Mesendoderm (in vitro differentiated cells): ENCODE results near the gene ARSB.

Experiments
- DNase-seq: peaks from one replicate; pipeline ENCODE4 v3.0.0; 2013
- H2AK5ac ChIP-seq: 2 replicates; pipeline ENCODE4 v1.6.1; 2013; ENCODE audit warnings: low read length, inconsistent platforms
- H2BK120ac ChIP-seq: 2 replicates; pipeline ENCODE4 v1.6.1; 2013; ENCODE audit warnings: low read depth, mild to moderate bottlenecking, low read length, moderate library complexity, mixed read lengths
- H2BK15ac ChIP-seq: replicated peaks from 2 replicates; pipeline ENCODE4 v1.6.1; 2013; ENCODE audit warnings: low read depth, mild to moderate bottlenecking, moderate library complexity
- H2BK5ac ChIP-seq: 2 replicates; pipeline ENCODE4 v1.6.1; 2013; ENCODE audit warnings: low read length, inconsistent platforms
- H3K18ac ChIP-seq: 2 replicates; pipeline ENCODE4 v1.6.1; 2013; ENCODE audit warnings: mild to moderate bottlenecking, low read length, mixed read lengths
- H3K23ac ChIP-seq: one replicate; pipeline ENCODE4 v1.6.1; 2013; ENCODE audit warnings: low read length
- H3K27ac ChIP-seq: 2 replicates; pipeline ENCODE4 v1.5.1; 2013; ENCODE audit warnings: low read depth, mild to moderate bottlenecking, inconsistent platforms, low read length, moderate library complexity
- H3K27me3 ChIP-seq: 2 replicates; pipeline ENCODE4 v1.6.1; 2013; ENCODE audit warnings: low read length, control low read depth, mild to moderate bottlenecking, inconsistent platforms; ENCODE audit not compliant: insufficient read depth, poor library complexity
- H3K36me3 ChIP-seq: 2 replicates; pipeline ENCODE4 v1.6.1; 2013; ENCODE audit warnings: low read length, inconsistent platforms; ENCODE audit not compliant: control insufficient read depth, insufficient read depth
- H3K4ac ChIP-seq: one replicate; pipeline ENCODE4 v1.6.1; 2013; ENCODE audit warnings: low read depth, mild to moderate bottlenecking, low read length, moderate library complexity
- H3K4me1 ChIP-seq: 2 replicates; pipeline ENCODE4 v1.6.1; 2013; ENCODE audit warnings: low read depth, low read length, inconsistent platforms; ENCODE audit not compliant: control insufficient read depth
- H3K4me2 ChIP-seq: 2 replicates; pipeline ENCODE4 v1.6.1; 2013; ENCODE audit warnings: low read length
- H3K4me3 ChIP-seq: 2 replicates; pipeline ENCODE4 v1.5.1; 2013; ENCODE audit warnings: mild to moderate bottlenecking, low read length
- H3K56ac ChIP-seq: one replicate; pipeline ENCODE4 v1.6.1; 2013; ENCODE audit warnings: low read length
- H3K79me1 ChIP-seq: 2 replicates; pipeline ENCODE4 v1.6.1; 2013; ENCODE audit warnings: low read length, inconsistent platforms
- H3K79me2 ChIP-seq: 2 replicates; pipeline ENCODE4 v1.6.1; 2013; ENCODE audit warnings: mild to moderate bottlenecking, low read length; ENCODE audit not compliant: control insufficient read depth, insufficient read depth
- H3K9ac ChIP-seq: 2 replicates; pipeline ENCODE4 v1.6.1; 2013; ENCODE audit warnings: low read length, inconsistent platforms
- H4K5ac ChIP-seq: one replicate; pipeline ENCODE4 v1.6.1; 2013; ENCODE audit warnings: low read length
- H4K8ac ChIP-seq: one replicate; pipeline ENCODE4 v1.6.1; 2013; ENCODE audit warnings: low read depth, mild to moderate bottlenecking, control low read depth, low read length, moderate library complexity
- WGBS: extraction: QIAGEN DNeasy Blood & Tissue Kit; methylation state at CpG from one replicate; pipeline ENCODE4 v1.1.7; 2013; ENCODE audit warnings: low lambda C conversion rate, missing lambda C conversion rate; ENCODE audit not compliant: insufficient coverage; ENCODE audit errors: extremely low coverage; 5-methylcytosine and 5-hydroxymethylcytosine counted together

Gene ARSB

DNA sequence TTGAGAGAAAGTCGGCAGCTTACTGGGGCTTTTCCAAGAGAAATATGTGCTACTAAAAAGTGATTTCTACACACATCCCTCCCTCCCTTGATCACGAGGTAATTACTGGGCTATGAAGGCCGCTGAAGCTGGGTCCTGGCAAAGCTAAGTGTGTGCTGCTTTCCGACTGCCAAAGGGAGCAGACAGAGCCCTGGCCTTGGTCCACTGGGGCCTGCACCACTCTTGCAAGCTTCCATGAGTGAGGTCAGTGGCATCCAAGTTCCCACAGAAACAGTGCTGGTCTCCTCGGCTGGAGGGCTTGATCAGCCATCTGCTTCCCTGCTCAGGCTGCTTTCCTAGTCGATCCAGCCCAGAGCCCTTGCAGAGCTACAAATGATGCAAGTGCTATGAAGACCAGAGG, 181.8 kb downstream of the ARSB start:
- H2BK5ac ChIP-seq = no peak overlapping the region
- no peak overlapping the region for H3K18ac ChIP-seq
- H3K27me3 ChIP-seq = no peaks in the 10 kb centered on the region
- H4K5ac ChIP-seq = no peak overlapping the region
- H3K23ac ChIP-seq = no peak overlapping the region
- H3K79me1 ChIP-seq = no peaks in the 10 kb centered on the region
- H2BK15ac ChIP-seq = no peak overlapping the region
- no peak overlapping the region for H3K9ac ChIP-seq
- no peak for DNase-seq
- no peak overlapping the region for H3K56ac ChIP-seq
- H3K4ac ChIP-seq = no peak overlapping the region
- H4K8ac ChIP-seq = no peak overlapping the region
- H2AK5ac ChIP-seq = no peak overlapping the region
- no peaks in the 10 kb centered on the region for H3K4me1 ChIP-seq
- no peaks in the 10 kb centered on the region for H3K79me2 ChIP-seq
- WGBS = no CpG with 5 or more reads among the region's 6 CpGs
- no peaks in the 10 kb centered on the region for H3K36me3 ChIP-seq
- H3K4me3 ChIP-seq = no peak overlapping the region
- H3K4me2 ChIP-seq = no peak overlapping the region
- no peak overlapping the region for H2BK120ac ChIP-seq
- H3K27ac ChIP-seq = no peak overlapping the region

DNA sequence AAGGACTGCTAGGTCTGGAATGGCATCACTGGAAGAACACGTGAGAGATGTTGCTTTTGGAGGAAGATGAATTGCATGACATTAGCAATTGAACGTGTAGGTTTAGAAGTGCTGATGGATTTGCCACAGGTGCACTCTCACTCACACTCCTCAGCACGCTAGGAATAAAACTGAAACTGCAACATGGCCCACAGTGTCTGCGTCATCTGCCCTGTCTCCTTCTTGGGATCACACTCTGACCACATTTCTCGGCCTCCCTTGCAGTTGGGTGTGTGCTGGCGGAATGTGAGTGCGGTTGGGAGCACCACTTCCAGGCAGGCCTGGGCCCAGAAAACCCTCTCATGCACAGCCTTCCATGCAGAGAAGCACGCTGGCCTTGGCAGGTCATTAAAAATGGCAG, 183.7 kb downstream of the ARSB start:
- Histone ChIP-seq H3K4me3 (no peak overlapping the region), H3K56ac (no peak overlapping the region), H3K9ac (no peak overlapping the region), H4K5ac (no peak overlapping the region), H3K4me1 (no peaks in the 10 kb centered on the region), H4K8ac (no peak overlapping the region), H3K18ac (no peak overlapping the region), H2AK5ac (no peak overlapping the region), H3K27ac (no peak overlapping the region), H3K4ac (no peak overlapping the region), H3K36me3 (no peaks in the 10 kb centered on the region), H2BK5ac (no peak overlapping the region), H3K79me2 (no peaks in the 10 kb centered on the region), H3K79me1 (no peaks in the 10 kb centered on the region), H3K4me2 (no peak overlapping the region), H3K23ac (no peak overlapping the region), H2BK15ac (no peak overlapping the region), H2BK120ac (no peak overlapping the region), H3K27me3 (no peaks in the 10 kb centered on the region)
- no peak for DNase-seq
- no CpG with 5 or more reads among the region's 8 CpGs for WGBS

DNA sequence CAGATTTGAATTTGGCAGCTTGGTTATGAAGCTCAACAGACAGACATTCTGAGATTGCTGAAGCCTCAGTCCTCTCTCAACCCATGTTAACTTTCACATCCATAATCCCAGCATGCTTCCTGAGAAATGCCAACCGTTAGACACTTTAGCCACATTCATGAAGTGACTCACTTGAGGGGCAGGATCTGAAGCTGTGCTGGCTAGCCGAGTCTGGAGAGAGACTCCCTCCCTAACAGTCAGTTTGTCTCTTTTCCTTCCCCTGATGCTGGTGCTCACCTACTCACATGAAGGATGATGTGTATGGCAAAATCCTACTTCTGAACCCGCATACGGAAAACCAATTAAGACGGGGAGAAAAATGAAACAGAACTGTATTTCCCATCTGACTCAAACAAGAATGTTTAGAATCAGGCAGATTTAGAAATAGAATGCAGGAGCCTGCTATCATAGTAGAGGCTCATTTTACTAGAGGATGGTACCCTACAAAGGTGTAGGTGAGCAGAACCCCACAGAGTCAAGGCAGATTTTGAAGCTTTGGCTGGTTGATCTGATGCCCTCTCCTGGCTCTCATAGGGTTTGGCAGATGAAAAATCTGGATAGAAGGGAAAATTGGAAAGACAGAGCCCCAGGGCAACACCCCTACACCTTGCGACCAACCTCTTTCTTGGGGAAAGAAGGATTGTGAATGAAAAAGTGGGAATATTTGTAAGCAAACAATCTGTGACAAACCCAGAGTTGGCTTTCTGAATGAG, 185.7 kb downstream of the ARSB start:
- Histone ChIP-seq H4K5ac (no peak overlapping the region), H3K79me1 (no peaks in the 10 kb centered on the region), H3K79me2 (no peaks in the 10 kb centered on the region), H4K8ac (no peak overlapping the region), H2BK5ac (no peak overlapping the region), H3K27me3 (no peaks in the 10 kb centered on the region), H3K9ac (no peak overlapping the region), H3K4me1 (peaks cover 3% of the 10 kb centered on the region), H3K4me3 (no peak overlapping the region), H3K36me3 (no peaks in the 10 kb centered on the region), H2BK120ac (no peak overlapping the region), H3K4me2 (no peak overlapping the region), H3K23ac (no peak overlapping the region), H3K27ac (no peak overlapping the region), H2AK5ac (no peak overlapping the region), H3K56ac (peak overlapping the region; percentile 17), H3K18ac (no peak overlapping the region), H3K4ac (no peak overlapping the region), H2BK15ac (no peak overlapping the region)
- WGBS = no CpG with 5 or more reads among the region's 6 CpGs
- no peak for DNase-seq

DNA sequence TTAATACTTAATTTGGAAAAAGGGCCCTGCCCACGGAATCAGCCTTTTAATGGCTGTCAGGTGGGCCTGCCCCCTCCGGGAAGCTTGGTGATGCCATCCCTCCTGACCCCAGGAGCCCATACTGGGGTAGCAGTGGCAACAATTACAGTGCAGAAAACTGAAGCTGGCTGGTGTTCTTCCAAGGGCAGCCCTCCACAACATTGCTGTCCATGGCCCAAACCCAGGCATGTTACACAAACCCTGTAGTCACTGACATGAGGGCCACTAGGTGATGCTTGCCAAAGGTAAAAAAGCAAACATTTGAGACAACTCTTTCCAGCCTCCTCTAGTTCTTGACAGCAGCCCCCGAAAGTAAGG, 186.5 kb downstream of the ARSB start:
- no CpG with 5 or more reads among the region's 3 CpGs for WGBS
- Histone ChIP-seq H3K4me1 (peaks cover 5% of the 10 kb centered on the region), H3K27ac (no peak overlapping the region), H2BK5ac (no peak overlapping the region), H3K9ac (no peak overlapping the region), H3K79me2 (no peaks in the 10 kb centered on the region), H3K79me1 (no peaks in the 10 kb centered on the region), H3K4me2 (no peak overlapping the region), H3K4ac (no peak overlapping the region), H3K4me3 (no peak overlapping the region), H3K36me3 (no peaks in the 10 kb centered on the region), H3K23ac (no peak overlapping the region), H2BK15ac (no peak overlapping the region), H2BK120ac (no peak overlapping the region), H3K27me3 (no peaks in the 10 kb centered on the region), H4K8ac (no peak overlapping the region), H4K5ac (no peak overlapping the region), H2AK5ac (no peak overlapping the region), H3K18ac (no peak overlapping the region), H3K56ac (no peak overlapping the region)
- no peak for DNase-seq

DNA sequence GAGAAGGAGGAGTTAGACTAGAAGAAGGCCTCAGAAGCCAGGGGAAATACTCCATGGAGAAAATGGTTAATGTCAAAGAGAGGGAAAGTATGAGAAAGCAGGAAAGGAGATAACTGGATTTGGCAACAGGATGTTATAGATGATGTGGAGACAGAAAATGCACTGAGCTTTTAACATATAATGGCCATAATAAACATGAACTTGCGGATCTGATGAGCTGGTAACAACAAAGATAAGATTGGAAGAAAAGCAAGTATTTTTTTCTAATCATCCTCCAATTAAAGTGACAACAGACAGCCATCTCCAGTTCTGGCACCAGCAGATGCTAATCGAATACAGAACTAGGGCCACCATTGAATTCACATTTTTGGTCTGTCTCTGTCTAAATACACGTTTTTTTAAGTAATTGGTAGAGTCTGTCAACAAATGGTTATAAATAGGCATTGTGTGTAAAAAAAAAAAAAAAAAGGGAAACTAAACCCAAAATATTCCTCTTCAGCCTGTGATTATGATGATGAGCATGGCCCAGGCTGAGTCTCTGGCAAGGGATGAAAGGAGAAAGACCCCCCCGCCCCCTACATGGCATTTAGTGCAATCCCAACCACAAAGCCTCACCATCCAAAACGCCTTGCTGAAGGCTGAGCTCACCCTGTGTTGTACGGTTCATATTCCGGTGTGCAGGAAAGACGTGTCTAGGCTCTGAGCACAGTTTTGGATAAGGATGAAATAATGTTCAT, 187.0 kb downstream of the ARSB start:
- H3K18ac ChIP-seq = no peak overlapping the region
- no peaks in the 10 kb centered on the region for H3K27me3 ChIP-seq
- no peak overlapping the region for H3K27ac ChIP-seq
- H2BK15ac ChIP-seq = no peak overlapping the region
- no peak overlapping the region for H3K23ac ChIP-seq
- peaks cover 5% of the 10 kb centered on the region for H3K4me1 ChIP-seq
- no peak overlapping the region for H3K56ac ChIP-seq
- no peak overlapping the region for H3K4me2 ChIP-seq
- no peaks in the 10 kb centered on the region for H3K79me2 ChIP-seq
- no peak overlapping the region for H2AK5ac ChIP-seq
- H2BK5ac ChIP-seq = no peak overlapping the region
- H3K79me1 ChIP-seq = no peaks in the 10 kb centered on the region
- no peak overlapping the region for H2BK120ac ChIP-seq
- H3K4ac ChIP-seq = no peak overlapping the region
- DNase-seq = no peak
- no CpG with 5 or more reads among the region's 8 CpGs for WGBS
- H4K5ac ChIP-seq = no peak overlapping the region
- H3K9ac ChIP-seq = no peak overlapping the region
- no peak overlapping the region for H4K8ac ChIP-seq
- H3K4me3 ChIP-seq = no peak overlapping the region
- H3K36me3 ChIP-seq = no peaks in the 10 kb centered on the region
